IPS-NIHi11 (cell line): ENCODE results near the gene RNMT.

Experiments used
- DNase-seq: peaks from one replicate; pipeline ENCODE4 v3.0.0; 2012; ENCODE audit warnings: mixed read lengths, low spot score

The RNMT gene

GRCh38 chr18:13813271-13813849, 86.9 kb downstream of the RNMT start:
- peak; percentile 78 for DNase-seq
